A549 (cell line): Measurements from ENCODE around the gene CEP72. TPM values are rescaled to one million over a fixed set of nuclear protein-coding genes. Genes with fewer than 3 reads are reported as not detected.

Experiments used
- ATAC-seq, 2 experiments: fragments of 200-7000 bp in 1 of 2; fragments of >200 bp in 1 of 2; cut with Nextera tagmentation in 1 of 2; cut with Tn5 transposase in 1 of 2; 3 replicates each; pipeline versions ENCODE4 v1.8.0 to v1.9.1; 2018 to 2020; ENCODE audit warnings: mild to moderate bottlenecking in 1 of 2, moderate library complexity in 1 of 2
- CTCF ChIA-PET: fragments of 300-600 bp; sonication (Branson Sonifier 250); formaldehyde crosslinking; extraction: SDS; loops from one replicate; lab custom pipeline; 2021; ENCODE audit warnings: antibody characterized with exemption, inconsistent platforms; lab: Yijun Ruan, JAX
- POLR2A ChIA-PET: fragments of 350-600 bp; formaldehyde crosslinking; extraction: SDS; loops from one replicate; lab custom pipeline; 2021; ENCODE audit warnings: antibody characterized with exemption, inconsistent platforms; lab: Yijun Ruan, JAX
- DNase-seq, 2 experiments: peaks; one replicate each; pipeline versions ENCODE4 v3.0.0 to v3.0.0-alpha.2; 2011 to 2016; ENCODE audit warnings: low read depth in 1 of 2, low spot score in 1 of 2
- FAIRE-seq: peaks from 2 replicates; lab custom pipeline; 2011; peaks lifted over from hg19 to GRCh38; lab: Jason Lieb, UNC
- H3K27ac ChIP-seq, 2 experiments: fragments of >200 bp; sonication (Bioruptor Twin); formaldehyde crosslinking; 3 replicates each; pipeline ENCODE4 v1.5.1; 2016 to 2017
- H3K4me1 ChIP-seq: fragments of >200 bp; sonication (Bioruptor Twin); formaldehyde crosslinking; 3 replicates; pipeline ENCODE4 v1.6.1; 2016
- H3K4me2 ChIP-seq: fragments of >200 bp; sonication (Bioruptor Twin); formaldehyde crosslinking; 3 replicates; pipeline ENCODE4 v1.6.1; 2016
- H3K4me3 ChIP-seq: fragments of >200 bp; sonication (Bioruptor Twin); formaldehyde crosslinking; 3 replicates; pipeline ENCODE4 v1.5.1; 2016
- H3K9me3 ChIP-seq: fragments of >200 bp; sonication (Bioruptor Twin); formaldehyde crosslinking; 3 replicates; pipeline ENCODE4 v1.6.1; 2016
- CBX8 ChIP-seq: fragments of 200-600 bp; sonication (generic); IDR thresholded peaks from 2 replicates; pipeline ENCODE4 v1.6.1; 2016
- CHD2 ChIP-seq: fragments of 150-350 bp; IDR thresholded peaks from 2 replicates; pipeline ENCODE4 v1.6.1; 2014; ENCODE audit warnings: low read length; ENCODE audit not compliant: partially characterized antibody
- EP300 ChIP-seq, 2 experiments: fragments of >200 bp; sonication (Bioruptor Twin); formaldehyde crosslinking; IDR thresholded peaks; 2 replicates in 1 of 2; 3 replicates in 1 of 2; pipeline ENCODE4 v1.6.1; 2016 to 2017
- MAFK ChIP-seq: fragments of 450-650 bp; IDR thresholded peaks from 2 replicates; pipeline ENCODE4 v1.6.1; 2014; ENCODE audit not compliant: partially characterized antibody
- MAZ ChIP-seq: fragments of 150-350 bp; IDR thresholded peaks from 2 replicates; pipeline ENCODE4 v1.6.1; 2014; ENCODE audit warnings: antibody characterized with exemption, low read depth, low read length, borderline replicate concordance
- MYC ChIP-seq: IDR thresholded peaks from 2 replicates; pipeline ENCODE4 v1.6.1; 2012; ENCODE audit warnings: mild to moderate bottlenecking, inconsistent platforms, low read length, improper control_type of control experiment, borderline replicate concordance
- NPAS2 ChIP-seq: fragments of 250-450 bp; sonication (Bioruptor Pico); IDR thresholded peaks from 2 replicates; pipeline ENCODE4 v1.8.0; 2022; ENCODE audit warnings: mild to moderate bottlenecking, moderate library complexity, borderline replicate concordance
- POLR2AphosphoS2 ChIP-seq: conservative IDR thresholded peaks from 2 replicates; pipeline ENCODE4 v1.6.1; 2012; ENCODE audit warnings: low read length, improper control_type of control experiment, inconsistent platforms
- RAD21 ChIP-seq, 2 experiments: fragments of >200 bp in 1 of 2; sonication (Bioruptor Twin) in 1 of 2; formaldehyde crosslinking in 1 of 2; IDR thresholded peaks in 1 of 2; conservative IDR thresholded peaks in 1 of 2; 2 replicates in 1 of 2; 3 replicates in 1 of 2; pipeline ENCODE4 v1.6.1; 2012 to 2018; ENCODE audit warnings: inconsistent platforms in 1 of 2
- TFCP2L1 ChIP-seq: fragments of 250-450 bp; sonication (Bioruptor Pico); IDR thresholded peaks from 2 replicates; pipeline ENCODE4 v1.5.0; 2021; ENCODE audit warnings: mild to moderate bottlenecking
- ZSCAN20 ChIP-seq: fragments of 250-450 bp; sonication (Bioruptor Pico); IDR thresholded peaks from 2 replicates; pipeline ENCODE4 v1.8.0; 2022; ENCODE audit warnings: mild to moderate bottlenecking, moderate library complexity
- WGBS: methylation state at CpG from one replicate; pipeline ENCODE4 v1.1.6; 2017; ENCODE audit errors: missing lambda C conversion rate; 5-methylcytosine and 5-hydroxymethylcytosine counted together
- polyA plus RNA-seq, 4 experiments: library from polyadenylated mRNA; depleted of rRNA in 3 of 4; stranded (reverse); fragments of >200 nt; fragmentation: RNase III in 1 of 4; extraction: RNeasy Plus Mini Kit Qiagen cat#74134 plus additional on column Dnase treatment in 1 of 4; gene quantifications; 2 replicates in 3 of 4; 3 replicates in 1 of 4; pipeline ENCODE4 v1.2.3, GENCODE V29; 2011 to 2017
- TF ChIP-seq, protein P1 (sequence below): fragments of >200 bp; sonication (Bioruptor Twin); formaldehyde crosslinking; IDR thresholded peaks from 3 replicates; pipeline ENCODE4 v1.6.1; 2016
- TF ChIP-seq, protein P2 (sequence below): fragments of 200-600 bp; sonication (generic); IDR thresholded peaks from 2 replicates; pipeline ENCODE4 v1.6.1; 2016; ENCODE audit warnings: antibody characterized with exemption, mild to moderate bottlenecking, moderate library complexity
- TF ChIP-seq, protein P3 (sequence below): fragments of 450-650 bp; IDR thresholded peaks from 2 replicates; pipeline ENCODE4 v1.6.1; 2014; ENCODE audit warnings: antibody characterized with exemption
- TF ChIP-seq, protein P4 (sequence below): IDR thresholded peaks from 2 replicates; pipeline ENCODE4 v1.6.1; 2012
- TF ChIP-seq, protein P5 (sequence below): IDR thresholded peaks from 2 replicates; pipeline ENCODE4 v1.6.1; 2012

The CEP72 gene
- polyA plus RNA-seq, 2 of the 4 experiments (the other 2 are of a cell fraction): 10.8 to 11.1 TPM

DNA sequence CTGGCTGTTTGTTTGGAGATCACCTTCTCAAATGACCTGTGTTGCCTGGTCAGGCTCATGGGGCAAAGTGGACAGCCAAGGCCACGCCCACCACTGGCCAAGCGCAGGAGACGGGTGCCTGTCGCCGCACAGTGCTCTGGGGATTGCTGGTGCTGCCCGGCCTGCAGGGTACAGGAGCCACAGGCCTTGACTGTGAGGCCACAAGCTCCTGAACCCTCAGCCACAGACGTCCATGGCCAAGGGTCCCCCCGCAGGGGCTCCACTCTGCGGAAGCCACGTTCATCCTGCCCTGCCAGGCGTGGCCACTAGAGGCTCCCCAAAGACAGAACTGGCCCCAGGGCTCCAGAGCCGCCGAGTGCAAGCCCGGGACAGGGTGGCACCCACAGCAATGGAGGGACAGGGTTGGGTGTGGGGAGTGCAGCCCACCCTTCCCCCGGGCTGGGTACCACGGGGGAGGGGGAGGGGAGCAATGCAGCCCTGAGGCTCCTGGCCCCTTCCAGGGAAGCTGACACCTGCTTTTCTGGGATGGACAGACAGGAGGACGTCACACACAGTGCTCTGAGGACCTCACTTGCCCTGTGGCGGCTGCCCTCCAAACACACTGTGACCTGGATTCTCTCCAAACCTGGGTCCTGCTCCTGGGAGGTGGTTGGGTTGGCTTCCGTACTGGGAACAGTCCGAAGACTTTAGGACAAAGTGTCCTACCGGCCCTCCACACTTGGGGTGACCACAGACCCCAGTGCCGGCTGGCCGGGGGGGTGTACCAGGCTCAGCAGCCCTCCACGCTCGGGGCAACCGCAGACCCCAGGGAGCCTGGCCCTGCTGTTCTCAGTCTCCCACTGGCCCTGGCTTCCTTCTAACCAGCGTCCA, 59.6 kb downstream of the CEP72 start (continued):
- TF ChIP-seq RAD21 (conservative IDR thresholded peaks at IDR 0.05 in 1 of 2, IDR thresholded peaks at IDR 0.05 in 1 of 2): peak; percentile 80 to 90
- TF ChIP-seq, protein P1, sequence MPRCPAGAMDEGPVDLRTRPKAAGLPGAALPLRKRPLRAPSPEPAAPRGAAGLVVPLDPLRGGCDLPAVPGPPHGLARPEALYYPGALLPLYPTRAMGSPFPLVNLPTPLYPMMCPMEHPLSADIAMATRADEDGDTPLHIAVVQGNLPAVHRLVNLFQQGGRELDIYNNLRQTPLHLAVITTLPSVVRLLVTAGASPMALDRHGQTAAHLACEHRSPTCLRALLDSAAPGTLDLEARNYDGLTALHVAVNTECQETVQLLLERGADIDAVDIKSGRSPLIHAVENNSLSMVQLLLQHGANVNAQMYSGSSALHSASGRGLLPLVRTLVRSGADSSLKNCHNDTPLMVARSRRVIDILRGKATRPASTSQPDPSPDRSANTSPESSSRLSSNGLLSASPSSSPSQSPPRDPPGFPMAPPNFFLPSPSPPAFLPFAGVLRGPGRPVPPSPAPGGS: no peak
- no peak for TF ChIP-seq ZSCAN20 (CRISPR knock-in tag)
- TF ChIP-seq TFCP2L1: no peak
- TF ChIP-seq POLR2AphosphoS2: no peak
- TF ChIP-seq, protein P2, sequence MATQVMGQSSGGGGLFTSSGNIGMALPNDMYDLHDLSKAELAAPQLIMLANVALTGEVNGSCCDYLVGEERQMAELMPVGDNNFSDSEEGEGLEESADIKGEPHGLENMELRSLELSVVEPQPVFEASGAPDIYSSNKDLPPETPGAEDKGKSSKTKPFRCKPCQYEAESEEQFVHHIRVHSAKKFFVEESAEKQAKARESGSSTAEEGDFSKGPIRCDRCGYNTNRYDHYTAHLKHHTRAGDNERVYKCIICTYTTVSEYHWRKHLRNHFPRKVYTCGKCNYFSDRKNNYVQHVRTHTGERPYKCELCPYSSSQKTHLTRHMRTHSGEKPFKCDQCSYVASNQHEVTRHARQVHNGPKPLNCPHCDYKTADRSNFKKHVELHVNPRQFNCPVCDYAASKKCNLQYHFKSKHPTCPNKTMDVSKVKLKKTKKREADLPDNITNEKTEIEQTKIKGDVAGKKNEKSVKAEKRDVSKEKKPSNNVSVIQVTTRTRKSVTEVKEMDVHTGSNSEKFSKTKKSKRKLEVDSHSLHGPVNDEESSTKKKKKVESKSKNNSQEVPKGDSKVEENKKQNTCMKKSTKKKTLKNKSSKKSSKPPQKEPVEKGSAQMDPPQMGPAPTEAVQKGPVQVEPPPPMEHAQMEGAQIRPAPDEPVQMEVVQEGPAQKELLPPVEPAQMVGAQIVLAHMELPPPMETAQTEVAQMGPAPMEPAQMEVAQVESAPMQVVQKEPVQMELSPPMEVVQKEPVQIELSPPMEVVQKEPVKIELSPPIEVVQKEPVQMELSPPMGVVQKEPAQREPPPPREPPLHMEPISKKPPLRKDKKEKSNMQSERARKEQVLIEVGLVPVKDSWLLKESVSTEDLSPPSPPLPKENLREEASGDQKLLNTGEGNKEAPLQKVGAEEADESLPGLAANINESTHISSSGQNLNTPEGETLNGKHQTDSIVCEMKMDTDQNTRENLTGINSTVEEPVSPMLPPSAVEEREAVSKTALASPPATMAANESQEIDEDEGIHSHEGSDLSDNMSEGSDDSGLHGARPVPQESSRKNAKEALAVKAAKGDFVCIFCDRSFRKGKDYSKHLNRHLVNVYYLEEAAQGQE: no peak
- TF ChIP-seq MAZ: no peak
- TF ChIP-seq CBX8: no peak
- no peak for TF ChIP-seq NPAS2 (CRISPR knock-in tag)
- TF ChIP-seq, protein P3, sequence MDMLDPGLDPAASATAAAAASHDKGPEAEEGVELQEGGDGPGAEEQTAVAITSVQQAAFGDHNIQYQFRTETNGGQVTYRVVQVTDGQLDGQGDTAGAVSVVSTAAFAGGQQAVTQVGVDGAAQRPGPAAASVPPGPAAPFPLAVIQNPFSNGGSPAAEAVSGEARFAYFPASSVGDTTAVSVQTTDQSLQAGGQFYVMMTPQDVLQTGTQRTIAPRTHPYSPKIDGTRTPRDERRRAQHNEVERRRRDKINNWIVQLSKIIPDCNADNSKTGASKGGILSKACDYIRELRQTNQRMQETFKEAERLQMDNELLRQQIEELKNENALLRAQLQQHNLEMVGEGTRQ: no peak
- TF ChIP-seq EP300 (IDR thresholded peaks at IDR 0.05): no peak

DNA sequence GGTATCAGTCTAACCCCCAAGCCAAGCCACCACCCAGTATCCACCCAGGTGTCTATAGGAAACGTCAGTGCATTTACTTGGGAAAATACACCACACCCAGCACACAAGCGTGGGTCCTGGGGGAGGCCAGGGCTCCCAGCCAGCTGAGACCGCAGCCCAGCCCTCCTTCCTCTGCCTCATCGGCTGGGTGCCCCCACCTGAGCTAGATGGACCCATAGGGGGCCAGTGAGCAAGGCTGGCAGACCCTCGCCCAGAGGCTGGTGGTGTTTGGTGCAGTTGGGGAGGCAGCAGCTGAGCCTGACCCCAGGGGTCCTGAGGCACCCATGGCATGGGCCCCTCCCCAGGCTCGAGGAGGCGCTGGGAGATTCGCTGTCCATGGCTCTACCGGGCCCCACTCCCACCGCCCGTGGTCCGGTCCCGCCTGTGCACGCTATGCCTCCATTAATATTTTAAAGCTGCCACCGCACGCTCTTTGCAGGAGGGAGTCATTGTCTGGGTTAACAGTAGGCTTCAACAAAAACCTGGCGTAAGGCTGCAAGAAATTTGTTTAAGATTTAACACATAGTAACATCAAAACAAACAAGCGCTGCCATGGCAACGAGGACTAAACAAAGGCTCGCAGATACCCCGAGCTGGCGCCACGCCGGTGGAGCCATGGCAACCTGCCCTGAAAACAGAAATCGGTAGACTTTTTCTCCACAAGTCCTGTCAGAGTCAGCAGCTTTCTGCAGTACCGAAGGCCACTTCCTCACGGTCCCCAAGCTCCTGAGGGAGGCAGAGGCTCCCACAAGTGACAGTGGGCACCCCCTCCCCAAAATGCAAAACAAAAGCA, 60.4 kb downstream of the CEP72 start:
- Histone ChIP-seq H3K4me1 (peaks cover 43% of the 10 kb centered on the region), H3K27ac (peak overlapping the region; percentile 66 to 88; a peak in 5 of 6 replicates), H3K9me3 (no peaks in the 10 kb centered on the region), H3K4me3 (peak overlapping the region; percentile 35), H3K4me2 (peak overlapping the region; percentile 98)
- CTCF ChIA-PET: interaction anchor here (1.1 to 7.0 kb wide), 12 partner anchors 14 to 495 kb away, joined by 3 to 87 read pairs (median 8); partner anchors contain the start of genes BRD9 and TRIP13
- FAIRE-seq (peak; percentile 28), DNase-seq (peak; percentile 79 to 95), ATAC-seq (peak; percentile 12 to 49)
- POLR2A ChIA-PET: interaction anchor here (0.8 kb wide), 1 partner anchor 230 kb away, joined by 5 read pairs; no protein-coding TSS in a partner anchor
- WGBS: 3% methylated on average over 24 of the region's 27 CpGs
- TF ChIP-seq CHD2: no peak
- TF ChIP-seq MAFK: peak; percentile 69
- 0 out of 2 replicates have a peak, but pooled peaks have one; percentile 18 for TF ChIP-seq MYC
- TF ChIP-seq, protein P4, sequence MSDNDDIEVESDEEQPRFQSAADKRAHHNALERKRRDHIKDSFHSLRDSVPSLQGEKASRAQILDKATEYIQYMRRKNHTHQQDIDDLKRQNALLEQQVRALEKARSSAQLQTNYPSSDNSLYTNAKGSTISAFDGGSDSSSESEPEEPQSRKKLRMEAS: peak; percentile 31; the same call in 1 of the 2 replicates
- TF ChIP-seq, protein P5, sequence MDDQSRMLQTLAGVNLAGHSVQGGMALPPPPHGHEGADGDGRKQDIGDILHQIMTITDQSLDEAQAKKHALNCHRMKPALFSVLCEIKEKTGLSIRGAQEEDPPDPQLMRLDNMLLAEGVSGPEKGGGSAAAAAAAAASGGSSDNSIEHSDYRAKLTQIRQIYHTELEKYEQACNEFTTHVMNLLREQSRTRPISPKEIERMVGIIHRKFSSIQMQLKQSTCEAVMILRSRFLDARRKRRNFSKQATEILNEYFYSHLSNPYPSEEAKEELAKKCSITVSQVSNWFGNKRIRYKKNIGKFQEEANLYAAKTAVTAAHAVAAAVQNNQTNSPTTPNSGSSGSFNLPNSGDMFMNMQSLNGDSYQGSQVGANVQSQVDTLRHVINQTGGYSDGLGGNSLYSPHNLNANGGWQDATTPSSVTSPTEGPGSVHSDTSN: peak; percentile 73; the same call in 1 of the 2 replicates
